ENCODE data around the gene HOXA4.

HOXA4 gene

GRCh38 chr7:27124902-27125689 is 5.5 kb downstream of the HOXA4 start:
- no peak overlapping the region for H3K4me3 ChIP-seq (ENCODE audit: low read length)
- TF ChIP-seq CTCF (conservative IDR thresholded peaks at IDR 0.05; ENCODE audit: low read depth, low read length): no peak
- no peak for DNase-seq (ENCODE audit: low read depth)

- no peak for TF ChIP-seq CTCF (conservative IDR thresholded peaks at IDR 0.05; ENCODE audit: low read depth, low read length)
- no peak overlapping the region for H3K4me3 ChIP-seq (ENCODE audit: low read length)
- no peak for DNase-seq (ENCODE audit: low read depth)
These were observed 6.3 kb downstream of the HOXA4 start for GRCh38 chr7:27124096-27124901.

- DNase-seq (ENCODE audit: low read depth): no peak
- H3K4me3 ChIP-seq (ENCODE audit: low read length): no peak overlapping the region
- TF ChIP-seq CTCF (conservative IDR thresholded peaks at IDR 0.05; ENCODE audit: low read depth, low read length): no peak
These were observed 7.0 kb downstream of the HOXA4 start for GRCh38 chr7:27123477-27124053.

GRCh38 chr7:27123007-27123476 is 7.5 kb downstream of the HOXA4 start:
- DNase-seq (ENCODE audit: low read depth): no peak
- TF ChIP-seq CTCF (conservative IDR thresholded peaks at IDR 0.05; ENCODE audit: low read depth, low read length): no peak
- H3K4me3 ChIP-seq (ENCODE audit: low read length): no peak overlapping the region

GRCh38 chr7:27122077-27122910 is 8.3 kb downstream of the HOXA4 start:
- H3K4me3 ChIP-seq (ENCODE audit: low read length): no peak overlapping the region
- no peak for DNase-seq (ENCODE audit: low read depth)
- no peak for TF ChIP-seq CTCF (conservative IDR thresholded peaks at IDR 0.05; ENCODE audit: low read depth, low read length)

GRCh38 chr7:27121684-27122076 is 8.9 kb downstream of the HOXA4 start:
- TF ChIP-seq CTCF (conservative IDR thresholded peaks at IDR 0.05; ENCODE audit: low read depth, low read length): no peak
- H3K4me3 ChIP-seq (ENCODE audit: low read length): no peak overlapping the region
- no peak for DNase-seq (ENCODE audit: low read depth)

Measured in retinal pigment epithelial cell (primary cell).